Cerebellar nuclear complex (tissue), 1 donor: ENCODE results near the gene TEX13B.
"Not testable (repeated sequence)": the region's sequence is repeated elsewhere in the genome, so short reads cannot be mapped to it uniquely, and the experiment has no call there.

Experiments
- DNase-seq, 2 experiments: peaks; one replicate each; lab custom pipeline; 2025; lab: John Stamatoyannopoulos, UW

The TEX13B gene

GRCh38 chrX:107982356-107982755 lies at the start of gene TEX13B:
Gene TEX13B (minus strand): TSS chrX:107982370. CDS start chrX:107982127, 243 bp downstream.
- no peak for DNase-seq

GRCh38 chrX:108029928-108030711 lies 48.0 kb upstream of the TEX13B start:
- no peak for DNase-seq

GRCh38 chrX:108028854-108029253 lies 46.7 kb upstream of the TEX13B start:
- no peak for DNase-seq

GRCh38 chrX:108025954-108026600 lies 43.9 kb upstream of the TEX13B start:
- DNase-seq, result no peak

GRCh38 chrX:108025376-108025775 lies 43.2 kb upstream of the TEX13B start:
- DNase-seq, result no peak

- no peak for DNase-seq
Observed at GRCh38 chrX:108022491-108023089, 40.4 kb upstream of the TEX13B start.

GRCh38 chrX:108020631-108021030 lies 38.5 kb upstream of the TEX13B start:
- no peak for DNase-seq

- no peak for DNase-seq
Observed at GRCh38 chrX:108019382-108019875, 37.3 kb upstream of the TEX13B start.

GRCh38 chrX:108018656-108019381 lies 36.6 kb upstream of the TEX13B start:
- DNase-seq, result no peak

GRCh38 chrX:108001218-108001814 lies 19.1 kb upstream of the TEX13B start:
- DNase-seq, result no peak

GRCh38 chrX:108000751-108001150 lies 18.6 kb upstream of the TEX13B start:
- DNase-seq, result no peak

GRCh38 chrX:107996124-107996523 lies 14.0 kb upstream of the TEX13B start:
- no peak for DNase-seq

GRCh38 chrX:107985033-107985432 lies 2.9 kb upstream of the TEX13B start:
- DNase-seq, result no peak

GRCh38 chrX:107979534-107979933 lies 2.6 kb downstream of the TEX13B start:
- DNase-seq, result no peak

GRCh38 chrX:107978707-107979307 lies 3.4 kb downstream of the TEX13B start:
- no peak for DNase-seq

GRCh38 chrX:107978071-107978470 lies 4.1 kb downstream of the TEX13B start:
- no peak for DNase-seq

GRCh38 chrX:107971636-107972035 lies 10.5 kb downstream of the TEX13B start:
- no peak for DNase-seq

- no peak for DNase-seq
Observed at GRCh38 chrX:107970073-107970472, 12.1 kb downstream of the TEX13B start.

- no peak for DNase-seq
Observed at GRCh38 chrX:107968623-107969022, 13.5 kb downstream of the TEX13B start.

- DNase-seq, result not testable (repeated sequence)
Observed at GRCh38 chrX:107955337-107955736, 26.8 kb downstream of the TEX13B start.

GRCh38 chrX:107940095-107940494 lies 42.1 kb downstream of the TEX13B start:
- DNase-seq, result no peak

GRCh38 chrX:107936434-107936730 lies 45.8 kb downstream of the TEX13B start:
- DNase-seq, result no peak
